GM19238 (cell line): ENCODE results near the gene VSTM4.

ENCODE experiments used
- DNase-seq: peaks from one replicate; pipeline ENCODE4 v3.0.0; 2011; ENCODE audit warnings: low spot score; ENCODE audit not compliant: insufficient read length

VSTM4 gene

DNA sequence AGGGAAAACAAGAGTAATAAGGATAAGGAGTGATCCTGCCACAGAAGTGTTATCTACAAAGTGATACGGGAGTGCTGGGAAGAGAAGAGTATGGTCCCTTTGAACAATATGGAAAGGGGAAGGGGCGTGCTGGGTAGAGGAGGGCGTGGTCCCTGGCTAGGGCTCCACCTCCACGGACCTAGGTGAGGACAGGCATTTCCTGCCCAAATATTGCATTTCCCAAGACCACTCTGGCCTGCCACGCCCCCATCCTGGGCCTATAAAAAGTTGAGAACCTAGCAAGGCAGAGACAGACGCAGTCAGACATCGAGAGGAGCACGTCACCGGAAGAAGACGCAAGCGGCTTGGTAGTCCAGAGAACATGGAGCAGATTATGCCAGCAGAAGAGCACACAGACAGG, 22.8 kb downstream of the VSTM4 start:
- DNase-seq, result no peak

- no peak for DNase-seq
Observed at GRCh38 chr10:49091450-49092210, 23.7 kb downstream of the VSTM4 start.

DNA sequence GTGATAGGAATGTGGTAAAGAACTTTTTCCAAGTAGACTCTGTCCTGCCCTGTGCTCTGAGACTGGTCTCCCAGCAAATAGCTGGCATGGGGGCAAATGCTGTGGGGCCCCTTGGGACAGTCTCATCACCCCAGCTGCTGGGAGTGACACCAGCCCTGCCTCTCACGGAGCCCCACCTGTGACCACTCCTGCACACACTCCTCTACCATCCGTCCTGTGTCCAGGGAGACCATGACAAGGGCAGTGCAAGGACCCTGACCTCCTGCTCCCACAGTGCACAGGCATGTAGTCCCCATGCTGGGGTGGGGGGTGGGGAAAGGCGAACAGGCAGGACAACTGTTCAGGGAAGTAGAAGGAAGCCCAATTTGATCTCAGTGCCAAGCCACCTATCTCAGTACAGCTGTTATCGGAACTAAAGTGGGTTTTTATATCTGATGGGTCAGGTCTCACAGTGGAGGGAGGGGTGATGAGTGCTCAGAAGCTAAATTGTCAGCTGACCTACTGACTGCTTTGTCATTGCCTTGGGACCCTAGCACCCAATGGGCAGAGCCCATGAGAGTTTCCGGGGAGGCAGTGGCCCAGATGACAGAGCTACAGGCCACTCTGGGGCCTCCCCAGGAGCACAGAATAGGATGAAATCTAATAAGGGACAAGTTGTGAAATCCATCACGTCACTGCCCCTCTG, 24.5 kb downstream of the VSTM4 start:
- DNase-seq, result no peak

GRCh38 chr10:49090189-49090575, 25.1 kb downstream of the VSTM4 start:
- no peak for DNase-seq

- no peak for DNase-seq
Observed at GRCh38 chr10:49089557-49090188, 25.6 kb downstream of the VSTM4 start.

GRCh38 chr10:49089152-49089551, 26.2 kb downstream of the VSTM4 start:
- no peak for DNase-seq

GRCh38 chr10:49086889-49087288, 28.4 kb downstream of the VSTM4 start:
- DNase-seq, result no peak

DNA sequence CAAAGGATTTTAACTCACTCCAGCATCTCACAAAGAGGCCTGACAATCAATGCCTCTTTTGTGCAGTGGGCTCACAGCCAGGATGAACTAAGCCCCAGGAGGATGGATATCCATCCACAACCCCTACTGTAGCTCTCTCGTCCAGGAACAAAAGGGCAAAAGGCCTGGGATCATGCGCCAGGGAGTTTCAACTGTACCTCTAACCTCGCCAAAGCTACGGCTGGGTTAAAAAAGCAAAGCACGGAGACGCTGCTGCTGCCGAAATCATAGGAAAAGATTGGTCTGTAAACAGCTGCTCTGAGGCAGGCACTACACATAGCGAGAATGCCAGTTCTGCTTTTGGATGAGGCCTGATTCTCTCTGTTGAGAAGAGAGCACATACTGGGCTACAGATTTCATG, 32.1 kb downstream of the VSTM4 start:
- DNase-seq, result no peak

- DNase-seq, result no peak
Observed at GRCh38 chr10:49082766-49083165, 32.6 kb downstream of the VSTM4 start.

DNA sequence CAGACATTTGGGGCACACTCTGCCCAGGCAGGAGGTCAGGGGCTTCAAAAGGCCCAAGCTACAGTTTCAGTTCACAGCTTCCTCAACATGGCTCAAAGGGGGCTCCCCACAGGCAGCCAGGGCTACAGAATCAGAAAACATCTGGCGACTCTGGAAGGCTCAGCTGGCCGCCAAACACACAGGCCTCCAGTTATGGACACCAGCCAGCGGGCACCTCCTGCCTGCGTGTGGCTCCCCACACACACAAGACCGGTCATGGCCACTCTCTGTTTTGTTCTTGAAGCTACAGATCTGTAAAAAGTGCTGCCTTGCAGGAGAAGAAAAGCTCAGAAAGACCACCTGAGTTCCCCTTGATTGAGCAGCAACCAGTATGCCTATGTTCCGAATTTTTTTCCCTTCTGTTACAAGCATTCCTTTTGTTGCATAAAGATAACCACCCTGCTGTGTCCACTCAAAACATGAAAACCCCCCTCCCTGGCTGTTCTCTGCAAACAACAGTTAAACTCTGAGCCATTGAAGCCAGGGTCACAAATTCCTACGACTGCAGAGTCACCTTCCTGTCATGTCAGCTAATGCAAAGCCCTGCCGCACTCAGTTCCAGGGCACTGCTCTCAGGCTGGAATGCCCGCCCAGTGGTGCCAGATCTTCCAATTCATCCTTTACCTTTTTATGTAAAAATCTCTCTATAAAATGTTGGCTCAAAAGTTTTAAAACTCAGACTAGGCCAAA, 33.6 kb downstream of the VSTM4 start:
- DNase-seq, result no peak

- DNase-seq, result no peak
Observed at GRCh38 chr10:49080965-49081364, 34.4 kb downstream of the VSTM4 start.

GRCh38 chr10:49080071-49080470, 35.3 kb downstream of the VSTM4 start:
- DNase-seq, result no peak

DNA sequence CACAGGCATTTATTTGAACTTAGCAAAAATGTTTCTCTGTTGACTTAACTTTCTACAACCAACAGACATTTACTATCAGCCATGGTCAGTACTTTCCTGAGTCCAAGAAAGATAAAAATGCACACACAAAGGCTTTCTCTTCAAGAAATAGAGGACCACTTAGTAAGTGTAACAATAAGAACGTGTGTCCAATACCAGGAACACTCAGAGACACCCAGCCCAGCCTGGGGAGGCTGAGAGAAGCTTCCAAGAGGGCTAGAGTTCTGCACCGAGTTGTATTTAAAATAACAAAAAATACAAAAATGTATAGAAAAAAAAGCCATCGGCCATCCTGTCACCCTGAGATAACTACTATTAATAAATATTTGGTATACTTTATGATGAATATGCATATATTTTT, 35.8 kb downstream of the VSTM4 start:
- no peak for DNase-seq

- DNase-seq, result no peak
Observed at GRCh38 chr10:49079072-49079471, 36.2 kb downstream of the VSTM4 start.

- DNase-seq, result no peak
Observed at GRCh38 chr10:49078433-49078832, 36.9 kb downstream of the VSTM4 start.

GRCh38 chr10:49076741-49077521, 38.4 kb downstream of the VSTM4 start:
- no peak for DNase-seq

DNA sequence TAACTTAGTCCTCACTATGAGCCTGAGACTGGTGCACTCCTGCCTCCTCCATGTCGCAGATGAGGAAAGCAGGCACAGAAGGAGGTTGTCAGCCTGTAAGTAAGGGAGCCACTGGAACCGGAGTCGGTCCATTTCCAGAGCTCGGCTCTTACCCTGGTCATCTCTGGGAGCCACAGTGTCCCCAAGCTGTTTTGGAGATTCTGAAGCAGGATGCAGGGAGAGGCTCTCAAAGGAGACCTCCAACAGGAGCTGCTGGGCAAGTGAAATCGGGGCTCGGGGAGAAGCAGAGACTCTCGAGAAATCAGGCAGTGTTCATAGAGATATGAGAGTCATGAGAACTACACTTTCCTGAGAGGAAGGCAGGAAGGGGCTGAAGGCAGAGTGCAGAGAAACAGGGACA, 39.0 kb downstream of the VSTM4 start:
- DNase-seq, result no peak

DNA sequence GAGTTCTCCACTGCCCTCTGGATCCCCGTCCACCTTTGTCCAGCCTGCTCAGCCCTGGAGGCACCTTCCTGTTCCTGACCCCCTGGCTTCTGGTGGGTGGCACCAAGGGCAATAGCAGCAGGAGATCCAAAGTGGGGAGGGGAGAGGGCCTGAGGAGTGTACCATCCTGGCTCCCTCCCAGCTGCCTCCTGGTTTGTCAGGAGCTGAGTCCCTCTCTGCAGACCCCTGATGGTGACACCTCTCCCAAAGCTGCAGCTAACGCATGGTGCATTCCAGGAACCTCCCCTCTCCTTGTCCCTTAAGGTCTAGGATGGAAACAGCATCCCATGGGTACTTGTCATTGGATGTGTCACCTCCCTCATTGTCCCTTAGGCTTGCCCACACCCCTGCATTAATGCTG, 39.6 kb downstream of the VSTM4 start:
- DNase-seq, result no peak

- no peak for DNase-seq
Observed at GRCh38 chr10:49074836-49075682, 40.3 kb downstream of the VSTM4 start.

- DNase-seq, result no peak
Observed at GRCh38 chr10:49072166-49072885, 43.0 kb downstream of the VSTM4 start.
